Tibial nerve (tissue), 4 donors: Measurements from ENCODE around the gene SNX33. TPM values are rescaled to one million over a fixed set of nuclear protein-coding genes. Genes with fewer than 3 reads are reported as not detected.
"Not testable (repeated sequence)": the region's sequence is repeated elsewhere in the genome, so short reads cannot be mapped to it uniquely, and the experiment has no call there.

Source experiments
- DNase-seq, 2 donors: peaks; one replicate each; pipeline ENCODE4 v3.0.0-alpha.2; 2019; ENCODE audit warnings: low spot score in 2 of 2
- H3K27ac ChIP-seq, 4 donors: fragments of 200-600 bp; sonication (generic) in 3 of 4; one replicate each; pipeline ENCODE4 v1.5.1; 2017 to 2019; ENCODE audit warnings: mild to moderate bottlenecking in 1 of 4
- H3K27me3 ChIP-seq, 2 donors: fragments of 200-600 bp; sonication (generic) in 1 of 2; one replicate each; pipeline versions ENCODE4 v1.5.1 to v1.6.0; 2017 to 2019
- H3K36me3 ChIP-seq, 3 donors: fragments of 200-600 bp; sonication (generic); one replicate each; pipeline ENCODE4 v1.5.1; 2018 to 2019
- H3K4me1 ChIP-seq, 4 donors: fragments of 200-600 bp; sonication (generic) in 3 of 4; one replicate each; pipeline ENCODE4 v1.5.1; 2017 to 2019
- H3K4me3 ChIP-seq, 4 donors: fragments of 200-600 bp; sonication (generic) in 3 of 4; one replicate each; pipeline ENCODE4 v1.5.1; 2017 to 2019; ENCODE audit warnings: mild to moderate bottlenecking in 1 of 4, moderate library complexity in 1 of 4
- H3K9me3 ChIP-seq, 4 donors: fragments of 200-600 bp; sonication (generic) in 3 of 4; one replicate each; pipeline ENCODE4 v1.5.1; 2017 to 2019
- CTCF ChIP-seq, 5 experiments: fragments of 200-600 bp in 3 of 5; fragments of 450-650 bp in 2 of 5; sonication (generic) in 3 of 5; IDR thresholded peaks; one replicate each; pipeline ENCODE4 v1.5.1; 2016 to 2019; ENCODE audit warnings: antibody characterized with exemption in 5 of 5, mild to moderate bottlenecking in 3 of 5, moderate library complexity in 2 of 5
- EP300 ChIP-seq, 2 donors: sonication (generic); formaldehyde crosslinking; IDR thresholded peaks; one replicate each; pipeline ENCODE4 v1.6.1; 2017; ENCODE audit warnings: antibody characterized with exemption in 2 of 2, mild to moderate bottlenecking in 1 of 2
- POLR2A ChIP-seq, 2 donors: fragments of 450-650 bp; IDR thresholded peaks; one replicate each; pipeline ENCODE4 v1.6.1; 2017; ENCODE audit warnings: antibody characterized with exemption in 2 of 2, mild to moderate bottlenecking in 2 of 2, moderate library complexity in 2 of 2
- WGBS, 2 donors: methylation state at CpG; one replicate each; pipeline ENCODE4 v1.1.5; 2018; 5-methylcytosine and 5-hydroxymethylcytosine counted together
- total RNA-seq, 4 donors: library from RNA; depleted of rRNA; stranded (reverse); fragments of >200 nt; gene quantifications; one replicate each; pipeline ENCODE4 v1.1.0, GENCODE V29; 2016

SNX33 gene
- total RNA-seq, 4 donors from 2014 or later, result 29.7 to 44.9 (median 31.1) TPM

DNA sequence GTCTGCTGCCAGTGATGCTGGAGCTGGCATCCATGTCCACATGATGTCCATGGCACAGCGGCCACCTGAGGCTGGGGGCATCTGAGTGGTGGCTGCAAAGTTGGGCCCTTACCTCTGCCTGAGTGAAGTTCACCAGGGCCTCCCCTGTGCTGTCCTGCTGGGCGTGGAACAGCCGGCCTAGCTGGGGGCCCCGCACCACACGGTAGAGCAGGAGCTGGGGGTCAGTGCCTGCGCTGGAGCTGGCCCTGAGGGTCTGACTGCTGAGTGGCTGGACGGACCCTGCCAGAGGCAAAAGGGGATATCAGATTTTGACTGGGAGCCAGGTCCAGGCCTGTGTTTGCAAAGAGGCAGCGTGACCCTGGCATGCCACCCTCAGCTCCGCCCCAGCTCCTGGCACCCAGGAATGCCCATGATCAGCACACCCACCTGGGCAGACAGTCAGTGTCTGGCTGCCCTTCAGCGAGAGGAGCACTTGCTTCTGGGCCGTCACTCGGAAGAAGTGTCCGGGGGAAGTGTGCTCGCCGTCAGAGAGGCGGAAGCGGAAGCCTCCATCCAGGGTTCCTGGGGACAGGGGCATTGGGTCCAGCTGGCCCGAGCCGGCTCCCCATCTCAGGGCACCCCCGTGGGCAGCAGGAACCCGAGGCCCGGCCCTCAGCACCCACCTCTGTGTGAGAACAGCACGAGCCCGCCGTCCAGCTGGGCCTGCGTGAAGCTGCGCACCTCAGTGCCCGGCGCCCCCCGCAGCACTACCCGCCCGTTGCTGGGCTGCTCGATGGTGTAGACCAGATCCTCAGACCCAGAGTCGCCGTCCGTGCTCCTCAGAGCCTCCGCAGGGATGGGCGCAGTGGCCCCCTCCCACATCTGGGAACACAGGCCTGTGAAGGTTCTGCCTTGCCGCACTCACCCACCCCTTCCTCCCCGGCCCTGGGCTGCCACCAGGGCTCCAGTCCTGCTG is 34.7 kb downstream of the SNX33 start:
- TF ChIP-seq EP300 (IDR thresholded peaks at IDR 0.05), result no peak
- TF ChIP-seq POLR2A (IDR thresholded peaks at IDR 0.05), result no peak
- TF ChIP-seq CTCF (IDR thresholded peaks at IDR 0.05), result no peak
- WGBS, 2 donors, result 89 to 92% methylated on average over 16 to 39 of the region's 40 CpGs
- DNase-seq, result no peak
- H3K4me3 ChIP-seq, result no peak overlapping the region
- H3K4me1 ChIP-seq, result peaks cover 0 to 33% (median 7%) of the 10 kb centered on the region in 4 donors
- no peaks in the 10 kb centered on the region for H3K27me3 ChIP-seq
- H3K9me3 ChIP-seq, result no peaks in the 10 kb centered on the region
- H3K36me3 ChIP-seq, result peaks cover 0 to 74% (median 2%) of the 10 kb centered on the region in 3 donors
- H3K27ac ChIP-seq, result peak overlapping the region in 1 of 4 donors; percentile 16

- peak in 1 of 2 donors; percentile 70 for DNase-seq
- H3K27me3 ChIP-seq, H3K9me3 ChIP-seq, H3K4me3 ChIP-seq: not testable (repeated sequence)
- peaks cover 0 to 38% (median 7%) of the 10 kb centered on the region in 4 donors for H3K4me1 ChIP-seq
- 20 to 39% methylated on average over 5 to 11 of the region's 14 CpGs for WGBS, 2 donors
- TF ChIP-seq CTCF (IDR thresholded peaks at IDR 0.05), result peak; percentile 69 to 88 (median 71)
- H3K27ac ChIP-seq, result peak overlapping the region in 3 of 4 donors; percentile 4 to 72 (median 23)
- peaks cover 0 to 74% (median 0%) of the 10 kb centered on the region in 3 donors for H3K36me3 ChIP-seq
These were observed 36.1 kb downstream of the SNX33 start for GRCh38 chr15:75683646-75684312.

- Histone ChIP-seq H3K4me1 (peaks cover 0 to 38% (median 7%) of the 10 kb centered on the region in 4 donors), H3K27ac (peak overlapping the region in 1 of 4 donors; percentile 72), H3K4me3 (no peak overlapping the region), H3K27me3 (no peaks in the 10 kb centered on the region), H3K36me3 (peaks cover 0 to 77% (median 0%) of the 10 kb centered on the region in 3 donors), H3K9me3 (no peaks in the 10 kb centered on the region)
- 79 to 83% methylated on average over 10 of the region's 10 CpGs for WGBS, 2 donors
- no peak for DNase-seq
- TF ChIP-seq POLR2A (IDR thresholded peaks at IDR 0.05), result no peak
- no peak for TF ChIP-seq EP300 (IDR thresholded peaks at IDR 0.05)
- TF ChIP-seq CTCF (IDR thresholded peaks at IDR 0.05), result no peak
These were observed 36.9 kb downstream of the SNX33 start for GRCh38 chr15:75684648-75685047.

GRCh38 chr15:75685195-75685594 is 37.5 kb downstream of the SNX33 start:
- Histone ChIP-seq H3K4me1 (peaks cover 0 to 38% (median 7%) of the 10 kb centered on the region in 4 donors), H3K4me3 (no peak overlapping the region), H3K27ac (peak overlapping the region in 1 of 4 donors; percentile 9), H3K27me3 (no peaks in the 10 kb centered on the region), H3K36me3 (peaks cover 0 to 81% (median 0%) of the 10 kb centered on the region in 3 donors), H3K9me3 (no peaks in the 10 kb centered on the region)
- 68 to 79% methylated on average over 7 to 9 of the region's 12 CpGs for WGBS, 2 donors
- DNase-seq, result no peak
- TF ChIP-seq CTCF (IDR thresholded peaks at IDR 0.05) (no peak), EP300 (IDR thresholded peaks at IDR 0.05) (no peak), POLR2A (IDR thresholded peaks at IDR 0.05) (no peak)
